Stimulated activated CD4-positive, alpha-beta T cell treated with anti-CD3 and anti-CD28 coated beads, Interleukin-4, amount 100 ng/mL, for 24 hours (primary cell): ENCODE data around the gene AMACR.
"Not testable (repeated sequence)": the region's sequence is repeated elsewhere in the genome, so short reads cannot be mapped to it uniquely, and the experiment has no call there.

Experiments
- DNase-seq: peaks from one replicate; pipeline ENCODE4 v3.0.0-alpha.2; 2020

The AMACR gene

GRCh38 chr5:33964132-33964700 lies 43.6 kb downstream of the AMACR start:
- DNase-seq: no peak

- no peak for DNase-seq
These were observed 49.7 kb downstream of the AMACR start for GRCh38 chr5:33958176-33958575.

- DNase-seq: no peak
These were observed 50.2 kb downstream of the AMACR start for GRCh38 chr5:33957577-33958150.

- not testable (repeated sequence) for DNase-seq
These were observed 55.7 kb downstream of the AMACR start for GRCh38 chr5:33952175-33952574.

- no peak for DNase-seq
These were observed 63.2 kb downstream of the AMACR start for GRCh38 chr5:33944543-33945132.

GRCh38 chr5:33941090-33941489 lies 66.8 kb downstream of the AMACR start:
- no peak for DNase-seq

GRCh38 chr5:33939556-33940262 lies 68.1 kb downstream of the AMACR start:
- no peak for DNase-seq

GRCh38 chr5:33938881-33939280 lies 69.0 kb downstream of the AMACR start:
- no peak for DNase-seq

GRCh38 chr5:33938507-33938796 lies 69.4 kb downstream of the AMACR start:
- no peak for DNase-seq

- DNase-seq: no peak
These were observed 69.9 kb downstream of the AMACR start for GRCh38 chr5:33937707-33938506.

GRCh38 chr5:33937017-33937706 lies 70.7 kb downstream of the AMACR start:
- DNase-seq: no peak

- DNase-seq: no peak
These were observed 71.4 kb downstream of the AMACR start, which contains the start of gene RXFP3 for GRCh38 chr5:33936381-33937016. Gene RXFP3, plus strand, starts transcription at chr5:33936386. Its CDS starts 355 bp downstream, at chr5:33936741.
